ENCODE measurements around the gene ZNF837. TPM values are rescaled to one million over a fixed set of nuclear protein-coding genes. Genes with fewer than 3 reads are reported as not detected.

Gene ZNF837
- total RNA-seq, 1 experiment from 2014 or later, result 0.08 TPM

DNA sequence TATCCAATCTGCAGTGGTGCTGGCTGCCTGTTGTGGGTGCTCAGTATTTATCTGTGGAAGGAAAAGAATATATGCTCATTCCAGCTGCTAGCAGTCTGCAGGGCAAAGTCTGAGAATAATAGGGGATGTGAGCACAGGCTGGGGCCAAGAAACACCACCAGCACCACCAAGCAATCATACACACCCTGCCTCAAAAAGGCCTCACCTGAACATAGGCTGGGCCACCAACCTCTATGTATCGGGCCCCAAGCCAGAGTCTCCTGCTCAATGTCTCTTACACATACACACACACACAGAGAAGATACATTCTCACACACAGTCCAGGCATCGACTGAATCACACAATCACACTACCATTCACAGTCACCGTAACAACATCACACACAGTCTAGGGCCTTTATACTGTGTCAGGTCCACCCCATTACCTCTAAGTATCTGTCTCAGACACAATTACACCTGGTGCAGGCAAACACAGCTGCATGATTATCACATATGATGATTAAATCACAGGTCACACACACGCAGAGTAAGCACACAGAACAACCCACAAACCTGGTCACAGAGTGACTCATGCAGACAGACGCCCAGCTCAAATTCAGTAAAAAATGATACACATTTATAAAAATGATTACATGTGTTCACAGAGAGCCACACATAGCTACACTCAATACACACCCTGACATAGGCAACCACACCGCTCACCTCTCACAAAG lies 55.4 kb downstream of the ZNF837 start:
- peak; percentile 27 for DNase-seq (ENCODE audit: low read depth)

DNA sequence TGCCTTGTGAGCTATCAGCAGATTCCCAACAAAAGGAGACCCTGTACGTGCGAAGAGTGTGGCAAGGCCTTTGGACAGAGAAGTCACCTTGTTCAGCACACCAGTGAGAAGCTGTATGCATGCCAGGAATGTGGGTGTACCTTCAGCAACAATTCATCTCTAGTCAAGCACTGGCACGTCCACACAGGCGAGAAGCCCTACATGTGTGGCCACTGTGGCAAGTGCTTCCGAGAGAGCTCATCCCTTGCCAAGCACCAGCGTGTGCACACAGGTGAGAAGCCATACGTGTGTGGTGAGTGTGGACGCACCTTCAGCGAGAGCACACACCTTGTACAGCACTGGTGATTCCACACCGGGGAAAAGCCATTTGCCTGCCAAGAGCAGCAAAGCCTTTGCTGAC lies 61.6 kb downstream of the ZNF837 start:
- DNase-seq (ENCODE audit: low read depth), result no peak

DNA sequence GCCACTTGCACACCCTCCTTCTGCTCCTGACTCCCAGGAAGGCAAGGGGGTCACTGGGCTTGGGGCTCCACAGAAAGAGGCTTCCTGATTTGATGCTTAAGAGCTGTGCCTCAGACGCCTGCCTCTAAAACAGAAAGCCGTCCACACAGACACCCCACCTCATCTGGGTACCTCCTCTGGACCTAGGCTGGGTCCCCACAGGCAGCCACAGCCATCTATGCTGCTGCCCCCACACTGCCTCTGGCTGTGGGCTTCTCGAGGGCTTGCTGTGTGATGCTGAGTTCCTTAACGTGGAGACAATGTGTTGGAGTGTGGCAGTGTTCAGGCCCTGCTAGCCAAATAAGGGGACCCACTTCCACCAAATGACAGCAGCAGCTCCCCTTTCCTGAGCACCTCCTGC lies 62.5 kb downstream of the ZNF837 start:
- no peak for DNase-seq (ENCODE audit: low read depth)

Small RNA genes within 50 kb of the gene (small RNA-seq; reads per million reads assigned to genes)
- gene MIR4754, result not detected
- not detected for gene MIR6806
- not detected for gene RNA5SP473

Other genes starting within 250 kb of the ZNF837 start
- 7.1 and 9.0 TPM in 2 replicates for gene ZNF329, start 230.2 kb downstream of the ZNF837 start, total RNA-seq (2014; rRNA removed; shearing (Covaris generic))
- gene ZNF274, start 198.0 kb downstream of the ZNF837 start, total RNA-seq (2014; rRNA removed; shearing (Covaris generic)), result 27.6 and 28.4 TPM in 2 replicates
- gene ZNF544, start 152.1 kb downstream of the ZNF837 start, total RNA-seq (2014; rRNA removed; shearing (Covaris generic)), result 36.6 and 62.3 TPM in 2 replicates
- gene ZNF8, start 102.1 kb downstream of the ZNF837 start, total RNA-seq (2014; rRNA removed; shearing (Covaris generic)), result 3.1 TPM in 2 replicates
- 78.6 and 105 TPM in 2 replicates for gene ERVK3-1, start 75.7 kb downstream of the ZNF837 start, total RNA-seq (2014; rRNA removed; shearing (Covaris generic))
- gene ZSCAN22, start 54.0 kb downstream of the ZNF837 start, total RNA-seq (2014; rRNA removed; shearing (Covaris generic)), result 3.7 and 5.2 TPM in 2 replicates
- 20.3 and 22.8 TPM in 2 replicates for gene A1BG, start 27.5 kb downstream of the ZNF837 start, total RNA-seq (2014; rRNA removed; shearing (Covaris generic))
- 0.67 and 2.1 TPM in 2 replicates for gene ZNF497, start 18.3 kb downstream of the ZNF837 start, total RNA-seq (2014; rRNA removed; shearing (Covaris generic))
- 3,183 and 4,090 TPM in 2 replicates for gene RPS5, start 6.2 kb upstream of the ZNF837 start, total RNA-seq (2014; rRNA removed; shearing (Covaris generic))
- 0.24 TPM in 1 of 2 replicates, not detected in the other for gene RNF225, start 14.6 kb upstream of the ZNF837 start, total RNA-seq (2014; rRNA removed; shearing (Covaris generic))
- 27.4 and 33.4 TPM in 2 replicates for gene ZNF584, start 27.6 kb upstream of the ZNF837 start, total RNA-seq (2014; rRNA removed; shearing (Covaris generic))
- gene ZNF132, start 59.1 kb upstream of the ZNF837 start, total RNA-seq (2014; rRNA removed; shearing (Covaris generic)), result 3.5 and 4.3 TPM in 2 replicates
- gene ZNF324B, start 70.6 kb upstream of the ZNF837 start, total RNA-seq (2014; rRNA removed; shearing (Covaris generic)), result 17.6 and 19.1 TPM in 2 replicates
- 13.5 and 17.2 TPM in 2 replicates for gene ZNF324, start 86.0 kb upstream of the ZNF837 start, total RNA-seq (2014; rRNA removed; shearing (Covaris generic))
- gene ZNF446, start 95.3 kb upstream of the ZNF837 start, total RNA-seq (2014; rRNA removed; shearing (Covaris generic)), result 9.7 and 13.2 TPM in 2 replicates
- 26.3 and 28.9 TPM in 2 replicates for gene SLC27A5, start 131.0 kb upstream of the ZNF837 start, total RNA-seq (2014; rRNA removed; shearing (Covaris generic))
- gene ZBTB45, start 138.8 kb upstream of the ZNF837 start, total RNA-seq (2014; rRNA removed; shearing (Covaris generic)), result 9.2 and 12.5 TPM in 2 replicates
- 1,553 and 2,010 TPM in 2 replicates for gene TRIM28, start 163.0 kb upstream of the ZNF837 start, total RNA-seq (2014; rRNA removed; shearing (Covaris generic))
- gene CHMP2A, start 174.1 kb upstream of the ZNF837 start, total RNA-seq (2014; rRNA removed; shearing (Covaris generic)), result 98.7 and 107 TPM in 2 replicates
- 229 and 237 TPM in 2 replicates for gene UBE2M, start 177.6 kb upstream of the ZNF837 start, total RNA-seq (2014; rRNA removed; shearing (Covaris generic))
- gene MZF1, start 192.3 kb upstream of the ZNF837 start, total RNA-seq (2014; rRNA removed; shearing (Covaris generic)), result 13.5 and 15.5 TPM in 2 replicates

Data from HT1080 (cell line).